Stimulated activated CD4-positive, alpha-beta T cell treated with anti-CD3 and anti-CD28 coated beads, Interleukin-15, amount 100 ng/mL, for 24 hours (primary cell): ENCODE data around the gene HSH2D.

Source experiments
- DNase-seq: peaks from one replicate; pipeline ENCODE4 v3.0.0-alpha.2; 2020

Gene HSH2D

DNA sequence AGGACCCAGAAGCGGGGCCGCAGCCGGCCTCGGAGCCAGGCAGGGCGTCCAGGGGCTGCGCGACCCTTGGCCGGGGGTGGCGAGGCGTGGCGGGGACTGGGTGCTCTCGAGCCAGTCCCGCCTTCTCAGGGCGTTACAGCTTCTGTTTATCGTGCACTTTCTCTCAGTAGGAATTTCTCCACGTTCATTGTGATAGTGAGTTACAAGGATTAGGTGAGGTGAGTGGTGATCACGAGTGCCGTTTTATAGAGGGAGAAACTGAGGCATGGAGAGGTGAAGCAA is 54.8 kb downstream of the HSH2D start:
- no peak for DNase-seq

DNA sequence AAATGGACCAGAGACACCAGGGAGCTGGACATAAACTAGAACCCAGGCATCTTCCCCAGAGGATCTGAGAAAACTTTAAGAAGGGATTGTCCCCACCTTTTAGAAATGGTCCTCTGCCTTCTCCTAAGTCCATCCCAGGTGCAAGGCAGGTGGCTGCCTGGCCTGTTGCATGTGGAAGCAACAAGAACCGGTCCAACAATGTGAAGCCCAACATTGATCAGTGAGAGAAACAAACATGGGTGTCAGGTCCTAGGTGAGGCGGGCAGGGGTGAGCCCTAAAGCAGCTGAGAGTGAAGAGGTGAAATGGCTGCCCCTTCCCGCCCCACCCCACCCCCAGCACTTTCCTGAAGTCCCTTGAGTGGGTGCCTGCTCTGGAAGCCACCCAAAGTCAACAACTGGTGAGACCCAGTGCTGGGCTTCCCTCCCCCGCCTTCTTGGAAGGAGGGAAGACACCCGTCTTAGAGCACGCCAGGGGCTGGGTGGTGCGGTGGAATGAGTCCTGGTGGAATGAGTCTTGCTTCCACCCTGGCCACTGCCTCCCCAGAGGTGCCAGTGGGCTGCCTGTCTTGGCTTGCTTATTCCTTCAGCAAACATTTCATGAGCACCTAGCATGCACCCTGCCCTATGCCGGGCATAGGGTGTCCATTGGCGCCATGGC is 55.9 kb downstream of the HSH2D start:
- DNase-seq, result no peak

GRCh38 chr19:16200038-16201010 is 56.8 kb downstream of the HSH2D start:
- DNase-seq, result no peak

- no peak for DNase-seq
Observed at GRCh38 chr19:16201011-16201391, 57.5 kb downstream of the HSH2D start.

DNA sequence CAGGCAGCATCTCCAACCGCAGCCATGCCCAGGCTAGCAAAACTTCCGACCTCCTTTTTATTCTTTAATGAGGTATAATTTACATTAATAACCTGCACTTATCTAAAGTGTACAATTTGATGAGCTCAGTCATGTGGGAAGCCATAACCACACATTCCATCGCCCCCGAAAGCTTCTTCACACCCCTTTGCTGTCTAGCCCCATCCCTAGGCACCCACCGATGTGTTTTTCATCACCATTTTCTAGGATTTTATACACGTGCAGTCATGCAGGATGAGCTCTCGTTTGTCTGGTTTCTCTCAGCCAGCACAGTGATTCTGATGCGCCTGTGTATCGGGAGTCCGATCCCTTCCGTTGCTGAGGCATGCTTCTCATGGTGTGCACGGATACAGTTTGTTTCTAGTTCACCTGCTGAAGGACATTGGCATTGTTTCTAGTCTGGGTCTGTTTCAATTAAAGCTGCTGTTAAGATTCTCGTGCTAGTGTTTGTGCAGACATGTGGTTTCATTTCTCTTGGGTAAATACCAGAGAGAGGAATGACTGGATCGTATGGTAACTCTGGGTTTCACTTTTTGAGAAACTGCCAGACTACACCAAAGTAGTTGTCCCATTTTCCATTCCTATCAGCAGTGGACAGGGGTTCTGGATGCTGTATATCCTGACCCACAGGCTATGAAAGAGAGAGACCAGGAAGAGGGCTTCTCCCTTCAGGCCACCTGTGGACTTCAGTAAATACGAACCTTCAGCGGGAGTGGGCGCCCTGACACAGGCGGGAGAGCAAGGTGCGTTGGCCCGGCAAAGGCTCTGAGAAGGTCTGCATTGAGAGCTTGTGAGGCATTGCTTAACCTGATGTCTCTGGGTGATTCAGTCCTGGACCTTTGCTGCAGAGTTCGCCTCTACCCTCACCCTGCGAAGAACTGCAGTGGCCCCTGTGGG is 59.1 kb downstream of the HSH2D start:
- DNase-seq, result no peak

DNA sequence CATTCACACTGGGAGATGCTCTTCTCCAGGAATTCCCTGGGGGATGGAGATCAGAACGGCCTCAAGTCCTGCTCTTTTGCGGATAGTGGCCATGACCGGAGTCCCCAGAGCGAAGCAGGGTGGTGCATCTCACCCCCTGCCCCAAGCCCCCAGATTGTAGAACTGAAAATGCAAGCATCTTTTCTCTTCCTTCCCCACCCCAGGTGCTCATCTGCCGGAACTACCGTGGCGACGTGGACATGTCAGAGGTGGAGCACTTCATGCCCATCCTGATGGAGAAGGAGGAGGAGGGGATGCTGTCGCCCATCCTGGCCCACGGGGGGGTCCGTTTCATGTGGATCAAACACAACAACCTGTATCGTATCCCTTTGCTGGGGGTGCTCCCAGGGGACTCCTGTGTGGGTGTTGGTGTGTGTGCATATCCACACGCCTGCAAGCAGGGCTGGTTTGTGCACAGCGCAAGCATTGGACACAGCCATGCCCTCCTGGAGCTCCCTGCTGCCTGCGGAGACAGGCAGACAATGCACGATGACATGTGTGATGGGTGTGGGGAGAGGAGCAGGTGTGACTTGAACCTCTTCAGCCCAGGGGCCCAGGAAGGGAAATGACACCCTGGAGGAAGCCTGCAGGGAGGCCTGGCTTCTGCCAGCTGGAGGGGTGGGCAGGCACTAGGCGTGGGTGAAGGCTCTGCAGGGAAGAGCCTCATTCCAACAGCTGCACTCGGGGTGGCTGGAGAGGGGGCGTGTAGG is 59.9 kb downstream of the HSH2D start:
- no peak for DNase-seq

DNA sequence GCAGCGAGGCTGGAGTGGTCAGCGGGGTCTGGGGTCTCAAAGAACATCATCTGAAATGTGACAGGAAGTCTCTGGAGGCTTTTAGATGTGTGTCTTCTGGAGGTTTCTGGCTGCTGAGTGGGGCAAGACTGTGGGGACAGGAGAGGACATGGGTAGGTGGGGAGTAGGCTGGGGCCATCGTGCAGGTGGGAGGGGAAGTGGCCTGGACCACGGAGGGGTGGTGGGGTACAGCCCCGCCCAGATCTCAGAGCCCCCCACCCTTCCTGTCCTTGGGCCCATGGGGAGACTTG is 60.5 kb downstream of the HSH2D start:
- DNase-seq, result no peak

- no peak for DNase-seq
Observed at GRCh38 chr19:16205205-16206045, 61.9 kb downstream of the HSH2D start.

GRCh38 chr19:16206046-16206605 is 62.6 kb downstream of the HSH2D start:
- no peak for DNase-seq

GRCh38 chr19:16206637-16207036 is 63.2 kb downstream of the HSH2D start:
- DNase-seq, result no peak

DNA sequence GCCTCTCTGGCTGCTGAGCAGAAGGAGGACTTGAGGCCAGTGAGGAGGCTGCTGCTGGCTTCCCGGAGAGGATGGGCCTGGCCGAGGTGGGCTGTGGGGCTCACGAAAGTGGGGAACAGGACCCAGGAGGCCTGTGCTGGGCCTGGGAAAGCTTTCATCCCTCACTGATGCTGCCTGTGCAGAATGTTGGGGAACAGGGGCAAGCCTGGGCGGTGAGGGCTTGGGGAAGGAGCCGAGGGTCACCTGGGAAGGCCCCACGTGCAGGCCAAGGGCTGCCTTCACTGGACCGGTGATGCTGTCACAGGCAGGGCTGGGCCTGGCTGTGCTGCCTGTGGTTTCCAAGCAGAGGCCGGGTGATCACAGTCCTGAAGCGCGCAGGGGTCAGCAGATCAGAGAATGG is 63.6 kb downstream of the HSH2D start:
- DNase-seq, result no peak

DNA sequence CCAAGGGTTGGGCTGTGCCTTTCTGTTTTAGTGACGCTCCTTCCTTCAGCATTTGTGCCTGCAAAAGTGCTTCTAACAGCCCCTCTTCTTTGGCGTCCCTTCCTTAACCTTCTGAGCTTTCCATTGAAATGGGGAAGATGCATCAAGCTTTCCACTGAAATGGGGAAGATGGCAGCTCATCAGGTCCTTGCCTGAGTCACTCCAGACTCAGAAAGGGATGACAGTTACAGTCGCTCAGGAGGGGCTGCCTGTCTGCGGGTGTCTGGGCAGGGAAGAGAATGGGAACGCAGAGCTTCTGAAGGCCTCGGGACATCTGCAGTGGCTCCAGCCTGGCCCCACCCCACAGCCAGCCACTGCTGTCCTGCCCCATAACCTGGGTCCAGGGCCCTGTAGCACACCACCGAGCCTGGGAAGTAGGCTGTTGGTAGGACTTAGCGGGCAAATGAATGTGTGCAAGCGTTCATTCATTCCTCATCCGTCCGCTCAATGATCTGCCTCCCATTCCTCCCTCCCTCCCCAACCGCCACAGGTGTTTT is 64.1 kb downstream of the HSH2D start:
- DNase-seq, result peak; percentile 25
